HG03439 (cell line): ENCODE results near the gene ZNF197.
"Not testable (repeated sequence)": the region's sequence is repeated elsewhere in the genome, so short reads cannot be mapped to it uniquely, and the experiment has no call there.

Experiments
- ATAC-seq: cut with Tn5 transposase; IDR thresholded peaks from one replicate; pipeline ENCODE4 v1.9.1; 2021; ENCODE audit warnings: mild to moderate bottlenecking, moderate library complexity; ENCODE audit not compliant: unreplicated experiment

Gene ZNF197

GRCh38 chr3:44624749-44625480 lies at the start of gene ZNF197:
ZNF197 (plus strand) TSS chr3:44625036; CDS start chr3:44629155, 4,119 bp downstream.
- peak; percentile 93 for ATAC-seq

GRCh38 chr3:44576613-44577012 lies 48.2 kb upstream of the ZNF197 start:
- ATAC-seq, result no peak

- ATAC-seq, result not testable (repeated sequence)
Observed at GRCh38 chr3:44577354-44577952, 47.4 kb upstream of the ZNF197 start.

GRCh38 chr3:44578316-44578715 lies 46.5 kb upstream of the ZNF197 start:
- ATAC-seq, result not testable (repeated sequence)

GRCh38 chr3:44578924-44579515 lies 45.8 kb upstream of the ZNF197 start:
- not testable (repeated sequence) for ATAC-seq

- ATAC-seq, result not testable (repeated sequence)
Observed at GRCh38 chr3:44579749-44580148, 45.1 kb upstream of the ZNF197 start.

GRCh38 chr3:44580971-44581370 lies 43.9 kb upstream of the ZNF197 start:
- not testable (repeated sequence) for ATAC-seq

- ATAC-seq, result no peak
Observed at GRCh38 chr3:44584646-44585501, 40.0 kb upstream of the ZNF197 start, which contains the start of gene ZNF660. ZNF660 (plus strand) TSS chr3:44584964; CDS start chr3:44594194, 9,230 bp downstream.

- no peak for ATAC-seq
Observed at GRCh38 chr3:44596621-44597020, 28.2 kb upstream of the ZNF197 start.

- no peak for ATAC-seq
Observed at GRCh38 chr3:44601749-44602148, 23.1 kb upstream of the ZNF197 start.

GRCh38 chr3:44612678-44613077 lies 12.2 kb upstream of the ZNF197 start:
- ATAC-seq, result no peak

GRCh38 chr3:44628716-44629115 lies 3.9 kb downstream of the ZNF197 start:
- ATAC-seq, result no peak

GRCh38 chr3:44632193-44632592 lies 7.4 kb downstream of the ZNF197 start:
- no peak for ATAC-seq

GRCh38 chr3:44642337-44642736 lies 17.5 kb downstream of the ZNF197 start:
- no peak for ATAC-seq

GRCh38 chr3:44643024-44643423 lies 18.2 kb downstream of the ZNF197 start:
- no peak for ATAC-seq

GRCh38 chr3:44647771-44648170 lies 22.9 kb downstream of the ZNF197 start:
- no peak for ATAC-seq

GRCh38 chr3:44648564-44649229 lies 23.9 kb downstream of the ZNF197 start, which contains the start of gene ZNF35:
ZNF35 (plus strand) TSS chr3:44648732; CDS start chr3:44651068, 2,336 bp downstream.
- peak; percentile 95 for ATAC-seq

GRCh38 chr3:44649709-44650108 lies 24.9 kb downstream of the ZNF197 start:
- ATAC-seq, result no peak

GRCh38 chr3:44654039-44654438 lies 29.2 kb downstream of the ZNF197 start:
- ATAC-seq, result no peak

GRCh38 chr3:44659015-44659414 lies 34.2 kb downstream of the ZNF197 start:
- ATAC-seq, result no peak
